WI38 (cell line): Measurements from ENCODE around the gene ATP11B.

Experiments
- H3K4me3 ChIP-seq: 2 replicates; pipeline ENCODE4 v1.5.1; 2011; ENCODE audit warnings: low read depth, mild to moderate bottlenecking, control low read depth, low read length
- TF ChIP-seq, protein P1 (sequence below): IDR thresholded peaks from 2 replicates; pipeline ENCODE4 v1.5.1; 2012; ENCODE audit warnings: low read depth, mild to moderate bottlenecking, control low read depth, low read length

The ATP11B gene

DNA sequence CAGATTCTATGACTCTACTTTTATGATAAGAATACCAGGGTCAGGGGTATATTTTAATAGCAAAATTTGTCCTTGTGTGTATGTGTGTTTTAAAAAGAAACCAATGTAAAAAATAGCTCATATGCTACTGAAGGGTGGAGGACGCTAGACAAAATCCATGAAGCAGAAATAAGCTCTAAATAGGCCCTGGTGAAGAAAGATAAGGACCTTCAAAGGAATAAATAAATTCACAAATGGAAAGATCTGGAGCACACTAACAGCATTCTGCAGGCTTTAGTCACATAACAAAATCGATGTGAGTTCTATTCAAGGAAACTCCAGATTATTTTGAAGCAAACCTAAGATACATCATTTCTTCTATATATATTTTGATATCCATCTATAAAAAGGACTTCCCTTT, 27.2 kb upstream of the ATP11B start:
- no peak overlapping the region for H3K4me3 ChIP-seq
- TF ChIP-seq, protein P1, sequence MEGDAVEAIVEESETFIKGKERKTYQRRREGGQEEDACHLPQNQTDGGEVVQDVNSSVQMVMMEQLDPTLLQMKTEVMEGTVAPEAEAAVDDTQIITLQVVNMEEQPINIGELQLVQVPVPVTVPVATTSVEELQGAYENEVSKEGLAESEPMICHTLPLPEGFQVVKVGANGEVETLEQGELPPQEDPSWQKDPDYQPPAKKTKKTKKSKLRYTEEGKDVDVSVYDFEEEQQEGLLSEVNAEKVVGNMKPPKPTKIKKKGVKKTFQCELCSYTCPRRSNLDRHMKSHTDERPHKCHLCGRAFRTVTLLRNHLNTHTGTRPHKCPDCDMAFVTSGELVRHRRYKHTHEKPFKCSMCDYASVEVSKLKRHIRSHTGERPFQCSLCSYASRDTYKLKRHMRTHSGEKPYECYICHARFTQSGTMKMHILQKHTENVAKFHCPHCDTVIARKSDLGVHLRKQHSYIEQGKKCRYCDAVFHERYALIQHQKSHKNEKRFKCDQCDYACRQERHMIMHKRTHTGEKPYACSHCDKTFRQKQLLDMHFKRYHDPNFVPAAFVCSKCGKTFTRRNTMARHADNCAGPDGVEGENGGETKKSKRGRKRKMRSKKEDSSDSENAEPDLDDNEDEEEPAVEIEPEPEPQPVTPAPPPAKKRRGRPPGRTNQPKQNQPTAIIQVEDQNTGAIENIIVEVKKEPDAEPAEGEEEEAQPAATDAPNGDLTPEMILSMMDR: no peak

DNA sequence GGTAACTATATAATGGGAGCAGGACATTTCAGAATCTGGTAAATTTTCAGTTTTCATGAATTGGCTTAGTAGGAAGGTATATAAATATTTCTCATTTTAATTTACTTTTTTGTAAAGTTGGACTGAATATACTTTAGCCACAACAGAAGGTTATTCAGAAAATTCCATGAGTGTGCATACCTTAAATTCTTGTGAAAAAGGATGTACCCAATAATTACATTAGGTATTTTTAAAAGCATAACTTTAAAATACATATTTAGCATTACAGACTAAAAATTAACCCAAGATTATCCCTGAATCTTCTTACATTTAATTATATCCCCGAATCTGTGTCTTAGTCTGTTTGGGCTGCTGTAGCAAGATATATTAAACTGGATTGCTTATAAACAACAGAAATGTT, 24.9 kb upstream of the ATP11B start:
- TF ChIP-seq, protein P1: no peak
- H3K4me3 ChIP-seq: no peak overlapping the region

DNA sequence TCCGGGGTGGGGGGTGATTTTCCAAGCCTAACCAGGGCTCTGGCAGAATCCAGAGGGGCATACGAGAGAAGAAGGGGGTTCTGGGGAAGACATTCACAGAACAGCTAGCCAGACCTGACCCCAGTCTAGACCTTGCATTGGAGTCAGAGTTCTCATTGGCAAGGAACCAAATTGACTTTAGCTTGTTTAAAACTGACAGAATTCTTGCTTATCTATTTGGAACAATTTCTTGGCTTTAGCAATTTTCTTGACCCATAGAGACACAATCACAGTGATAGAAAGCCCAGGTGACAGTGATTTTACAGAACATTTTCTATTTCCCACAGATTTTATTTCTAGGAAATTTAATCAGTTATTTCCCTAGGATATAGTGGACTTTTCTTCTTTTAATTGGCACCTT, 23.6 kb upstream of the ATP11B start:
- TF ChIP-seq, protein P1: no peak
- H3K4me3 ChIP-seq: no peak overlapping the region

DNA sequence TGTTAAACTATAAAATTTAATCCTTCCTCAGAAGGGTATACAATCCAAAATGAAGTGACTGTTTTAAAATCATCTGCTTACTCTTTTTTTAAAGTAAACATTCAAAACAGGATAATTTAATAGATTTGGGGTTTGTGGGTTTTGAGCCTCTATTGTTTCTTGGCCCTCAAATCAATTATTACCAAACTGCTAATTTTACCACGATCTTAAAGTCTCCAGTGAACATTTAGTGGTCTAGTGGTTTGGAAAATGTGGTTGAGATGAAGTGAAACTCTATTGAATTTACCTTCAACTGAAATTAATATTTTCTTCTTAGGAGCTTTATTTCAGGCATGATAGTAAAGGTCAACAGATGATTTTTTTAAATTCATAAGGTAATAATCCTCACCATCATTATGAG, 11.2 kb upstream of the ATP11B start:
- TF ChIP-seq, protein P1: no peak
- H3K4me3 ChIP-seq: no peak overlapping the region

DNA sequence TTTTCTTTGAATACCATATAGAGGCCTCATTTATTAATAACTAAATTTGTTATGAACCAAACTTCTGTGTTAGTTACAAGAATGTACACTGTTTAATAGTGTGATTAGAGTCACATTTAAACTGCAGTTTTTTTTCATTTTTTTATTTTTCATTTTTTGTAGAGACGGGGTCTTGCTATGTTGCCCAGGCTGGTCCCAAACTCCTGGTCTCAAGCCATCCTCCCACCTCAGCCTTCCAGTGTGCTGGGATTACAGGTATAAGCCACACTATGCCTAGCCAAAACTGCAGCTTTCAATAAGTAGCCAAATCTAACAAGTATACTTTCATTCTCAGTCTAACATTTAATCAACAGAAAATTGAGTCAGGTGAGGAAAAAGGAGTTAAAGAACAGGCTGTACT, 10.2 kb upstream of the ATP11B start:
- TF ChIP-seq, protein P1: no peak
- H3K4me3 ChIP-seq: no peak overlapping the region

DNA sequence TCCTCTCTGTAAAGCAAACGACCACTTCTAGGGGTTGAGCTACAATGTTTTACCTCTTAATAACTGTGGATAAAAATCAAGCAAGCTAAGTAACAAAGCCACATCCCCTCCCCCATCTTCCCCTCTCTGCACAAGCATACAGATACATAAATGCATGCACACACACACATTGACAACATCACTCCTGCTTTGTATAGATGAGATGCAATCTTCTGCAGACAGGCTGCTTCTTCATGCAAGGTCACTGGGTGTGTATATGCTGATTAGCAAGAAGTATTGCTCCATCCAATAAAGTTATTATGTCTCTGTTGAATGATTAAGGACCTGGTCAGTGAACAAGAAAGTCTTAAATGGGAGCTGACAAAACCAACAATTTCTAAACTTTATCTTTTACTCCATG, 8.8 kb upstream of the ATP11B start:
- no peak overlapping the region for H3K4me3 ChIP-seq
- TF ChIP-seq, protein P1: no peak

DNA sequence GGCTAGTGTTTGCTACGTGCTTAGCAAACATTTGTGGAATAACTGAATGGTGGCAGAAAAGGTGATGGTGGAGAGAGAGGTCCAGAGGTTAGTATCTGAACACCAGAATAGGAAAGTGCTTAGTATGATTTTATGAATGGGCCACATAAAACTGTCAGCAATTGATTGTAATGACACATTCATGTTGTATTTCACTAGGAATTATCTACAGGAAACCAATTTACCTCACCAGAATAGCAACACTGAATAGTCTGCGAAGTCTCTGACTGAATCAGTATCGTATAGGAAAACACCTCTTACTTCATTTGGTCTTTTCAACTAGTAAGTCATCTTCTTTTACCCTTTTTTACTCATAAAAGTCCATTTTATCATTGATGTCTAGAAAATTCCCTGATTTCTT, 8.2 kb upstream of the ATP11B start:
- no peak overlapping the region for H3K4me3 ChIP-seq
- TF ChIP-seq, protein P1: no peak
